H9 (cell line): Measurements from ENCODE around the gene CDK6. TPM values are rescaled to one million over a fixed set of nuclear protein-coding genes. Genes with fewer than 3 reads are reported as not detected.

ENCODE experiments used
- DNase-seq: peaks from one replicate; pipeline ENCODE4 v3.0.0-alpha.2; 2017
- H2AFZ ChIP-seq: one replicate; pipeline ENCODE4 v1.6.1; 2013; ENCODE audit warnings: mild to moderate bottlenecking, low read length, control low read depth, moderate library complexity
- H2AK5ac ChIP-seq: 2 replicates; pipeline ENCODE4 v1.6.1; 2013; ENCODE audit warnings: low read length, control low read depth, mixed read lengths; ENCODE audit not compliant: insufficient read length
- H2BK120ac ChIP-seq: one replicate; pipeline ENCODE4 v1.6.1; 2013; ENCODE audit warnings: low read depth, mild to moderate bottlenecking, low read length, control low read depth, inconsistent platforms; ENCODE audit not compliant: poor library complexity, severe bottlenecking
- H2BK12ac ChIP-seq: 2 replicates; pipeline ENCODE4 v1.6.1; 2013; ENCODE audit warnings: low read length, control low read depth, mixed read lengths, low read depth; ENCODE audit not compliant: insufficient read length
- H2BK15ac ChIP-seq: 2 replicates; pipeline ENCODE4 v1.6.1; 2013; ENCODE audit warnings: low read depth, low read length, control low read depth
- H2BK20ac ChIP-seq: one replicate; pipeline ENCODE4 v1.6.1; 2013; ENCODE audit warnings: low read depth, mild to moderate bottlenecking, low read length, control low read depth, inconsistent platforms; ENCODE audit not compliant: poor library complexity, severe bottlenecking
- H2BK5ac ChIP-seq: 2 replicates; pipeline ENCODE4 v1.6.1; 2013; ENCODE audit warnings: low read length, control low read depth, mixed read lengths; ENCODE audit not compliant: insufficient read length
- H3K14ac ChIP-seq: 2 replicates; pipeline ENCODE4 v1.6.1; 2013; ENCODE audit warnings: low read length, control low read depth; ENCODE audit not compliant: insufficient read depth
- H3K18ac ChIP-seq: 2 replicates; pipeline ENCODE4 v1.6.1; 2013; ENCODE audit warnings: low read depth, mild to moderate bottlenecking, mixed read lengths, low read length, control low read depth; ENCODE audit not compliant: insufficient read length
- H3K23ac ChIP-seq: 2 replicates; pipeline ENCODE4 v1.6.1; 2013; ENCODE audit warnings: low read length, control low read depth, mixed read lengths, low read depth; ENCODE audit not compliant: insufficient read length
- H3K23me2 ChIP-seq: 2 replicates; pipeline ENCODE4 v1.6.1; 2013; ENCODE audit warnings: low read depth, mild to moderate bottlenecking, mixed read lengths, low read length, control low read depth; ENCODE audit not compliant: insufficient read length, poor library complexity, severe bottlenecking
- H3K27ac ChIP-seq: 2 replicates; pipeline ENCODE4 v1.5.1; 2013; ENCODE audit warnings: low read length, control low read depth, mixed read lengths, low read depth; ENCODE audit not compliant: insufficient read length
- H3K27me3 ChIP-seq: 2 replicates; pipeline ENCODE4 v1.6.1; 2013; ENCODE audit warnings: low read length, control low read depth, inconsistent platforms; ENCODE audit not compliant: insufficient read depth
- H3K4ac ChIP-seq: 2 replicates; pipeline ENCODE4 v1.6.1; 2013; ENCODE audit warnings: low read depth, mild to moderate bottlenecking, control low read depth, inconsistent platforms, low read length, moderate library complexity
- H3K4me1 ChIP-seq: 2 replicates; pipeline ENCODE4 v1.6.1; 2013; ENCODE audit warnings: low read length, control low read depth, inconsistent platforms; ENCODE audit not compliant: insufficient read depth
- H3K4me2 ChIP-seq: 2 replicates; pipeline ENCODE4 v1.6.1; 2013; ENCODE audit warnings: low read length, control low read depth, mixed read lengths; ENCODE audit not compliant: insufficient read length, insufficient read depth
- H3K56ac ChIP-seq: 2 replicates; pipeline ENCODE4 v1.6.1; 2013; ENCODE audit warnings: low read depth, mild to moderate bottlenecking, mixed read lengths, low read length, control low read depth; ENCODE audit not compliant: insufficient read length
- H3K79me1 ChIP-seq: 2 replicates; pipeline ENCODE4 v1.6.1; 2013; ENCODE audit warnings: low read depth, mild to moderate bottlenecking, moderate library complexity, low read length, control low read depth, inconsistent platforms; ENCODE audit not compliant: insufficient read depth, poor library complexity, severe bottlenecking
- H3K79me2 ChIP-seq: 2 replicates; pipeline ENCODE4 v1.6.1; 2013; ENCODE audit warnings: low read length, control low read depth, inconsistent platforms; ENCODE audit not compliant: insufficient read depth
- H3K9ac ChIP-seq: 2 replicates; pipeline ENCODE4 v1.6.1; 2013; ENCODE audit warnings: low read length, control low read depth, mixed read lengths; ENCODE audit not compliant: insufficient read length; ENCODE audit errors: extremely low read depth
- H3K9me3 ChIP-seq: one replicate; pipeline ENCODE4 v1.6.1; 2013; ENCODE audit warnings: low read depth, low read length, inconsistent platforms; ENCODE audit not compliant: control insufficient read depth
- H3T11ph ChIP-seq: one replicate; pipeline ENCODE4 v1.6.1; 2013; ENCODE audit warnings: mild to moderate bottlenecking, low read length, control low read depth, inconsistent platforms
- H4K20me1 ChIP-seq: one replicate; pipeline ENCODE4 v1.6.1; 2013; ENCODE audit not compliant: control insufficient read depth, insufficient read length, insufficient read depth
- H4K5ac ChIP-seq: 2 replicates; pipeline ENCODE4 v1.6.1; 2013; ENCODE audit warnings: low read depth, mild to moderate bottlenecking, mixed read lengths, low read length, control low read depth; ENCODE audit not compliant: insufficient read length
- H4K8ac ChIP-seq: replicated peaks from 2 replicates; pipeline ENCODE4 v1.6.1; 2013; ENCODE audit warnings: low read length, control low read depth, mixed read lengths, low read depth; ENCODE audit not compliant: insufficient read length
- H4K91ac ChIP-seq: 2 replicates; pipeline ENCODE4 v1.6.1; 2013; ENCODE audit warnings: low read depth, mild to moderate bottlenecking, moderate library complexity, mixed read lengths, low read length, control low read depth; ENCODE audit not compliant: insufficient read length
- H3K27ac Mint-ChIP-seq, 3 experiments: 2 replicates in 2 of 3; 3 replicates in 1 of 3; pipeline ENCODE4 v1.8.0; 2020 to 2021; ENCODE audit warnings: mixed read lengths in 3 of 3, mild to moderate bottlenecking in 1 of 3, moderate library complexity in 1 of 3
- H3K27me3 Mint-ChIP-seq: 2 replicates; pipeline ENCODE4 v1.8.0; 2021; ENCODE audit warnings: low read depth, mild to moderate bottlenecking, moderate library complexity, mixed read lengths
- H3K36me3 Mint-ChIP-seq, 3 experiments: 2 replicates in 2 of 3; 3 replicates in 1 of 3; pipeline ENCODE4 v1.8.0; 2020 to 2021; ENCODE audit warnings: low read depth in 3 of 3, mixed read lengths in 3 of 3; ENCODE audit not compliant: insufficient read depth in 1 of 3
- H3K4me1 Mint-ChIP-seq, 2 experiments: 2 replicates each; pipeline ENCODE4 v1.8.0; 2020; ENCODE audit warnings: mixed read lengths in 2 of 2
- H3K4me3 Mint-ChIP-seq, 2 experiments: 2 replicates in 1 of 2; 3 replicates in 1 of 2; pipeline ENCODE4 v1.8.0; 2020 to 2021; ENCODE audit warnings: mild to moderate bottlenecking in 2 of 2, mixed read lengths in 2 of 2, moderate library complexity in 1 of 2
- H3K9me3 Mint-ChIP-seq, 2 experiments: 2 replicates in 1 of 2; 3 replicates in 1 of 2; pipeline ENCODE4 v1.8.0; 2020; ENCODE audit warnings: mild to moderate bottlenecking in 2 of 2, mixed read lengths in 2 of 2, moderate library complexity in 1 of 2
- WGBS: extraction: QIAGEN DNeasy Blood & Tissue Kit; methylation state at CpG from one replicate; pipeline ENCODE4 v1.1.7; 2013; ENCODE audit warnings: missing lambda C conversion rate, low lambda C conversion rate, mixed read lengths; ENCODE audit not compliant: insufficient read length; ENCODE audit errors: extremely low coverage; 5-methylcytosine and 5-hydroxymethylcytosine counted together
- total RNA-seq: library from RNA; stranded (reverse); gene quantifications from 2 replicates; pipeline ENCODE4 v1.2.1, GENCODE V29; 2021
- TF ChIP-seq, protein P1 (sequence below): fragments of 200-600 bp; sonication (generic); conservative IDR thresholded peaks from 3 replicates; pipeline ENCODE4 v1.8.0; 2021; ENCODE audit warnings: antibody characterized with exemption, mild to moderate bottlenecking

Gene CDK6
- total RNA-seq, 1 experiment from 2014 or later = 30.0 TPM

DNA sequence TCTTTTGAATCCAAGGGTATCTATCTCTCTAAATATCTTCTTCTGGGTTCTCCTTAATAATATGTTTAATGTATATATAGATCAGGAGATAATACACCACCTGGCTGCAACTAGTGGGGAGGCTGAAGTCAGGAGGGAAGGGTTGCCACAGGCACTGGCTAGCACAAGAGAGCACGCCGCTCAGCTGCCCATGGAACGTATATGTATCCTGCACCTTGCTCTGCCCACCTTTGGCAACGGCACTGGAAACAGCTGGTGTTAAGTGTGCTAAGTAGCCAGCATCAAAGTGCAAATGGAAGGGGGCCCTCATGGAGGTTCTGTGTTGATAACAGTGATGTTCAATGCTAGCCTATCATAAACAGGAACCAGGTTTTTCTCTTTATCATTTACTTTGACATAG, 196.4 kb downstream of the CDK6 start:
- no peak overlapping the region for H4K5ac ChIP-seq
- no peaks in the 10 kb centered on the region for H3K27me3 Mint-ChIP-seq
- peaks cover 8% of the 10 kb centered on the region in 2 experiments for H3K4me1 Mint-ChIP-seq
- no peak overlapping the region for H3K14ac ChIP-seq
- TF ChIP-seq, protein P1, sequence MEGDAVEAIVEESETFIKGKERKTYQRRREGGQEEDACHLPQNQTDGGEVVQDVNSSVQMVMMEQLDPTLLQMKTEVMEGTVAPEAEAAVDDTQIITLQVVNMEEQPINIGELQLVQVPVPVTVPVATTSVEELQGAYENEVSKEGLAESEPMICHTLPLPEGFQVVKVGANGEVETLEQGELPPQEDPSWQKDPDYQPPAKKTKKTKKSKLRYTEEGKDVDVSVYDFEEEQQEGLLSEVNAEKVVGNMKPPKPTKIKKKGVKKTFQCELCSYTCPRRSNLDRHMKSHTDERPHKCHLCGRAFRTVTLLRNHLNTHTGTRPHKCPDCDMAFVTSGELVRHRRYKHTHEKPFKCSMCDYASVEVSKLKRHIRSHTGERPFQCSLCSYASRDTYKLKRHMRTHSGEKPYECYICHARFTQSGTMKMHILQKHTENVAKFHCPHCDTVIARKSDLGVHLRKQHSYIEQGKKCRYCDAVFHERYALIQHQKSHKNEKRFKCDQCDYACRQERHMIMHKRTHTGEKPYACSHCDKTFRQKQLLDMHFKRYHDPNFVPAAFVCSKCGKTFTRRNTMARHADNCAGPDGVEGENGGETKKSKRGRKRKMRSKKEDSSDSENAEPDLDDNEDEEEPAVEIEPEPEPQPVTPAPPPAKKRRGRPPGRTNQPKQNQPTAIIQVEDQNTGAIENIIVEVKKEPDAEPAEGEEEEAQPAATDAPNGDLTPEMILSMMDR = no peak
- no peaks in the 10 kb centered on the region for H3K79me1 ChIP-seq
- no peak overlapping the region for H3K27ac ChIP-seq
- H3K9me3 Mint-ChIP-seq = no peaks in the 10 kb centered on the region
- no peak overlapping the region for H4K8ac ChIP-seq
- H3K4ac ChIP-seq = no peak overlapping the region
- no peak overlapping the region for H4K91ac ChIP-seq
- no peaks in the 10 kb centered on the region for H3K27me3 ChIP-seq
- H3K9ac ChIP-seq = no peak overlapping the region
- no peak overlapping the region for H2AK5ac ChIP-seq
- no peak overlapping the region for H2BK15ac ChIP-seq
- H3K56ac ChIP-seq = no peak overlapping the region
- H4K20me1 ChIP-seq = no peaks in the 10 kb centered on the region
- no peak overlapping the region for H3K18ac ChIP-seq
- no peaks in the 10 kb centered on the region for H3K23me2 ChIP-seq
- no peak for DNase-seq
- no peak overlapping the region for H2BK12ac ChIP-seq
- no peaks in the 10 kb centered on the region for H3K36me3 Mint-ChIP-seq
- H2AFZ ChIP-seq = no peak overlapping the region
- no peak overlapping the region for H2BK120ac ChIP-seq
- no peak overlapping the region for H3T11ph ChIP-seq
- H2BK20ac ChIP-seq = no peak overlapping the region
- no peak overlapping the region for H3K27ac Mint-ChIP-seq
- no peak overlapping the region for H3K23ac ChIP-seq
- H3K4me1 ChIP-seq = no peaks in the 10 kb centered on the region
- WGBS = no CpG with 5 or more reads among the region's 4 CpGs
- H3K4me3 Mint-ChIP-seq = no peak overlapping the region
- no peaks in the 10 kb centered on the region for H3K9me3 ChIP-seq
- H3K4me2 ChIP-seq = no peak overlapping the region
- no peak overlapping the region for H2BK5ac ChIP-seq
- H3K79me2 ChIP-seq = no peaks in the 10 kb centered on the region
